NCI-H2171 treated with DMSO at 0.1 percent for 48 hours (cell line): ENCODE measurements around the gene N4BP2L2.

Experiments used
- DNase-seq: peaks from one replicate; lab custom pipeline; 2025; lab: John Stamatoyannopoulos, UW

The N4BP2L2 gene

DNA sequence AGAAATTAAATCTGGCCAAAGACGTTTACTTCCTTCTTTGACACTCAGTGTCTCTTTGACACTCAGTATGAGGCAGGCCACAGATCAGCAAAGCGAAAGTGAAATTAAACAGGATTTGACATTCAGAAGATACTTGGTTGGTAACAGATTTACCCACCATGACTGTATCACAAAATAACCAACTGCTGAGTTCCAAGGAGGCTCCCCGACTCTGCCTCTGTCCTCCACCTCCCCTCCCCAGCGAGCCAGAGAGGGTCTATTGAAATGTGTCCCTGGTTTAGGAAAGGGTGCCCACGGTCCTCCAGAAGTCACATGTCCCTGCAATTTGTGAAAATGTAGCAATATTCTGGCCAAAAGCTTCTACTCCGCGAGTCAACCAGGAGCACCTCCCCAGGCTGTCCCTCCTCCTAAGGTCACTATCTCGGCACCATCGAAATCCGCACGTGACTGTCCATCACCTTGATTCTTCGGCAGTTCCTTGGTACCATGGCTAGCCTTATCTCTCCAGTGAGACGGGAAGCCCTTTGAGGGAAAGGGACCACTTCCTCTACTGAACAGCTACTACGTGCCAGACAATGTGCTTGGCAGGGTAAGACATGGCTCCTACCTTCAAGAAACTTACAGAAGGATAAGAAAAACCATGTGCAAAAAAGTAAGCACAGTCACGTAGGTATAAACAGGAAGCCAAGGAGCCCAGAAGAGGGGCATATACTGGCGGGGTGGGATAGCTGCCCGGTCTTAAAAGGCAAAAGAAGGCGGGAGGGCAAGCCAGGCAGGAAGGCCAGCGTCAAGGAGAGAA is 112.2 kb downstream of the N4BP2L2 start:
- DNase-seq = no peak

GRCh38 chr13:32425158-32425557 is 113.4 kb downstream of the N4BP2L2 start:
- DNase-seq = no peak

- no peak for DNase-seq
These were observed 115.0 kb downstream of the N4BP2L2 start for GRCh38 chr13:32423592-32423991.

DNA sequence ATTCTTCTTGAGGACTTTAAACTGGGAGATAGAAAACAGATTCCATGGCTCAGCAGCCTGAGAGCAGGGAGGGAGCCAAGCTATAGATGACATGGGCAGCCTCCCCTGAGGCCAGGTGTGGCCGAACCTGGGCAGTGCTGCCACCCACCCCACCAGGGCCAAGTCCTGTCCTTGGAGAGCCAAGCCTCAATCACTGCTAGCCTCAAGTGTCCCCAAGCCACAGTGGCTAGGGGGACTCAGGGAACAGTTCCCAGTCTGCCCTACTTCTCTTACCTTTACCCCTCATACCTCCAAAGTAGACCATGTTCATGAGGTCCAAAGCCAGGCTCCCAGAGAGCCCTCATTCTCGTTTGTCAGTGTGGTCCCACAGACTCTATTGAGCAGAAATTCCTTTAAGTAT is 118.7 kb downstream of the N4BP2L2 start:
- no peak for DNase-seq

DNA sequence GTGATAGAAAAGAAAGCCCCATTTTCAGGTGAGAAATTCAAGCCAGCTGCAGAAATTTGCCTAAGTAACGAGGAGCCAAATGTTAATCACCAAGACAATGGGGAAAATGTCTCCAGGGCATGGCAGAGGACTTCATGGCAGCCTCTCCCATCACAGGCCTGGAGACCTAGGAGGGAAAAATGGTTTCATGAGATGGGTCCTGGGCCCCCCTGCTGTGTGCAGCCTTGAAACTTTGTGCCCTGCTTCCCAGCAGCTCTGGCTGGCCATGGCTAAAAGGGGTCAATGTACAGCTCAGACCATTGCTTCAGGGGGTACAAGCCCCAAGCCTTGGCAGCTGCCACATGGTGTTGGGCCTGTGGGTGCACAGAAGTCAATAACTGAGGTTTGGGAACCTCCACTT is 120.6 kb downstream of the N4BP2L2 start:
- no peak for DNase-seq

DNA sequence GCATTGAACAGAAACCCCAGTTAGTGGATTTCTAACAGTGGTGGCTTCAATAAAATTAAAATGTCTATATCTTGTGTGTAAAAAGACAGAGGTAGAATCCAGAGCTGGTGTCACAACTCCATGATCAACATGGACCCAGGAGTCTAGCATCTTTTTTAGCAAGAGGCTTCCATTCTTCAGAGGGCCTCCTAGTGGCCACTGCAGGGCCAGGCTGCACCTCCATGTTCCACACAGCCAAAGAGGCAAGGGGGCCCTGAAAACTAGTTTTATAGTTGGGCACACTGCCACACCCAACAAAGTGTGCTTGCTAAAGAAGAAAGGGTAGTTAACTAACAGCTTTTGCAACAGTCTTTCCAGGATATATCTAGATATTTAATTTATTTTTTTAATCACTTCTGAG is 123.6 kb downstream of the N4BP2L2 start:
- DNase-seq = no peak

GRCh38 chr13:32414580-32414979 is 124.0 kb downstream of the N4BP2L2 start:
- no peak for DNase-seq

DNA sequence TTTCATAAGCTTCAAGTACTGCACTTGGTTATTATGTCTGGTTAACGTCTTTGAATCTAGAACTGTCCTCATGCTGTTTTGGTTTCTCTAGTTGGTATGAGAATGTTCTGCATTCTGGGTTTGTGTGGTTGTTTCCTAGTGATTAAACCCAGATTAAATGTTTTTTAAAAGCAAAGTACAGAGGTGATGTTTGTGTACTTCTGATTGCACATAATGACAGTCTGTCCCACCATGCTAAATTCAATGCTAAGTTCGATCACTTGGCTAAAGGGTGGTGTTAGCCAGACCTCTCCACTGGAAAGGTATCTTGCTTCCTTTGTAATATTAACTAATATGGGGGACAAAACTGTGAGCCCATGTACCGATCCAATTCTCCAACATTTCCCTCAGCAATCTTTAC is 125.3 kb downstream of the N4BP2L2 start:
- no peak for DNase-seq

DNA sequence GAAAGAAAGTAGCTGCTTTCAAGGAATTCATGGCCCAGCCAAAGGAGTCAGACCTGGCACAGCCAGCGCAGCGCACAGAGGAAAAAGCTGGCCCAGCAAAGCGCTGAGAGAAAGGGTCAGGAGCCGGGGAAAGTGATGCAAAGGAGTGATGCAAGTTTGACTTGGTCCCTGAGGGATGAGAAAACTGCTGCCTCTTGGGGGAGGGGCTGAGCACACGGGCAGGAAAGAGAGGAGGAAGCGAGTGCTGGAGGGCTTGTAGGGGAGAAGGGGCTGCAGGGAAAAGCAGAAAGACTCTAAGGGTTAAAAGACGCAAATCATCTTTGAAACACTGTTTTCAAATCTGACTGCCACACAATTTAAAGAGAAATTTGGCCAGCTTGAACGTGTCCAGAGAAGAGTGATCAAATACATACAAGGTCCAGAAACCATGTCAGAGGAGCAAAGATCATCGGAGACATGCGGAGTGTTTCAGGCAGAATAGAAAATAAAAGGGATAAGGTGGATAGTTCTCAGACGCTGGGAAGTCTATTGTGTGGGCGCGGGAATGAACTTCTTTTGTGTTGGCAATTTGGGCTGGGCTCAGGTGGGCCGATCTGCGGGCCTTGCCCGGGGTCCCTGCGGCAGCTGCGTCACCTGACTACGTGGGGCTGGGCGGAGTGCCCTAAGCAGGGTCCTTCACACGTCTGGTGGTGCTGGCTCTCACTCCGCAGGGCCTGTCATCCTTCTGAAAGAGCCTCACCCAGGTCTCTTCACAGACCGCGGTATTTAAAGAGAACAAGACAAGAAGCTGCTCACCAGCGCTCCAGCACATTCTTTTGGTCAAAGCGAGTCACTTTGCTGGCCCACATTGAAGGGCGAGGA is 128.8 kb downstream of the N4BP2L2 start:
- no peak for DNase-seq

GRCh38 chr13:32409001-32409313 is 129.6 kb downstream of the N4BP2L2 start:
- DNase-seq = no peak

GRCh38 chr13:32408296-32409000 is 130.1 kb downstream of the N4BP2L2 start:
- DNase-seq = no peak

GRCh38 chr13:32407854-32408253 is 130.7 kb downstream of the N4BP2L2 start:
- no peak for DNase-seq

- no peak for DNase-seq
These were observed 135.5 kb downstream of the N4BP2L2 start for GRCh38 chr13:32403108-32403507.

DNA sequence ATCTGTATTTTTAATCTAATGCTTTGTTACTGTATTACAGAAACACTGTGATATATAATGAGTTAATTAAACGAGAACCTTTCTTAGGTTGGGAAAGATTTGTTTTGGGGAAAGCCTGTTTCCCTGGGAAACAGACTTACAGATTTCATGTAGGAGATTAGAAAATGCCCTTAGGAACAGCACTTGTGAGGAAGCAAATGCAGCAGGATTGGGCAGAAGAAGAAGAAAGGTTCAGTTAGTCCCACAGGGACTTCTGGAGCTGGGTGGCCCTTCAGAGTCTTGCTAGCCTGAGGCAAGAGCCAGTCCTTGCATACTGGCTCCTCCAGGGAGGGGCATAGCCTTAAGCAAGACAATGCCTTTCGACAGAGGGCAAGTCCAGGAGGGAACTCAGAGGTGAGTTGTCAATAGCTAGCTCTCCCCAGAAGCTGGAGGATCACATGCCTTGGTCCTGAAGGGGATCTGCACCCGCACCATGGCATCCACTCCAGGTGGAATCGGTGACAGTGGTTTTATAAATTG is 147.4 kb downstream of the N4BP2L2 start:
- DNase-seq = no peak

- DNase-seq = no peak
These were observed 148.1 kb downstream of the N4BP2L2 start for GRCh38 chr13:32390484-32390883.

GRCh38 chr13:32390048-32390447 is 148.5 kb downstream of the N4BP2L2 start:
- DNase-seq = no peak

DNA sequence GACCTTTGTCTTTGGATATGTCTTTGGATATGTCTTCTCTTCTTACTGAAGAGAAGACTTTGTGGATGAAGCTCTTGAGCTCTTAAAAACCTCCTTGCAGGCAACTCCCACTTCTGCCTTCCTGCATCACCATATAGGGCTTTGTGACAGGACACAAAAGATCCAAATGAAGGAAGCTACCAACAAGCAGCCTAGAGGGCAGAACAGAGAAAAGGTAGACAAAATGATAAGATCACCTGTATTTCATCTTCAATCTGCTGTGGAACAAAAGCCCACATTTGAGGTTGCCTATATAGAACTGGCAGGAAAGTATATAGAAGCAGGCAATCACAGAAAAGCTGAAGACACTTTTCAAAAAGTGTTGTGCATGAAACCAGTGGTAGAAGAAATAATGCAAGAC is 153.2 kb downstream of the N4BP2L2 start:
- DNase-seq = no peak

DNA sequence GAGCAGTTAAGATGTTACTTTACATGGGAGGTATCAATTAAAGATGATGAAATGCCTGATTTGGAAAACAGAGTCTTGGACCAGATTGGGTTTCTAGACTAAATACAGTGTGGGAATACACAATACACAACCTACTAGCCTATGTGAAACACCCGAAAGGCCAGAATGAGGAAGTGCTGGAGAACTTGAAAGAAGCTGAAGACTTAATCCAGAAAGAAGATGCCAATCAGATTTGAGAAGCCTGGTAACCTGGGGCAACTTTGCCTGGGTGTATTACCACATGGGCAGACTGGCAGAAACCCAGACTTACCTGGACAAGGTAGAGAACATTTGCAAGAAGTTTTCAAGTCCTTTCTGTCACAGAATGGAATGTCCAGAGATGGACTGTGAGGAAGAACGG is 153.9 kb downstream of the N4BP2L2 start:
- DNase-seq = no peak

GRCh38 chr13:32383836-32384618 is 154.6 kb downstream of the N4BP2L2 start:
- peak; percentile 14 for DNase-seq
